ENCODE data around the gene SIL1.

- TF ChIP-seq POLR2A (IDR thresholded peaks at IDR 0.05; ENCODE audit: low read depth) (no peak), CTCF (IDR thresholded peaks at IDR 0.05) (no peak), POLR2AphosphoS5 (IDR thresholded peaks at IDR 0.05) (no peak)
Measured at GRCh38 chr5:138946241-138946623, 251.9 kb downstream of the SIL1 start.

All from esophagus muscularis mucosa (tissue), 3 donors.